K562 (cell line): ENCODE results near the gene CDIPT. TPM values are rescaled to one million over a fixed set of nuclear protein-coding genes. Genes with fewer than 3 reads are reported as not detected.
A peak's percentile ranks its signal among the peaks of the same experiment; 100 is the strongest.

ENCODE experiments used
- BCOR ChIP-seq: fragments of 450-650 bp; IDR thresholded peaks from 2 replicates; pipeline ENCODE4 v1.6.1; 2016
- EP400 ChIP-seq: fragments of 450-650 bp; IDR thresholded peaks from 2 replicates; pipeline ENCODE4 v1.6.1; 2017; ENCODE audit warnings: antibody characterized with exemption, mild to moderate bottlenecking, moderate library complexity
- ESRRA ChIP-seq: fragments of 450-650 bp; IDR thresholded peaks from 2 replicates; pipeline ENCODE4 v1.6.1; 2014; ENCODE audit warnings: low read depth, mild to moderate bottlenecking, moderate library complexity, borderline replicate concordance
- FOXK1 ChIP-seq: sonication (generic); formaldehyde crosslinking; IDR thresholded peaks from 2 replicates; pipeline ENCODE4 v1.8.0; 2022; ENCODE audit warnings: missing genetic modification reagents, mild to moderate bottlenecking, borderline replicate concordance
- HDGF ChIP-seq: fragments of 450-650 bp; IDR thresholded peaks from 2 replicates; pipeline ENCODE4 v1.6.1; 2016
- HMGN3 ChIP-seq: IDR thresholded peaks from 2 replicates; pipeline ENCODE4 v1.6.1; 2011; ENCODE audit warnings: borderline replicate concordance, low read depth, mild to moderate bottlenecking, mixed read lengths, low read length; ENCODE audit not compliant: insufficient read length; ENCODE audit errors: extremely low read depth
- MAX ChIP-seq: sonication (generic); formaldehyde crosslinking; IDR thresholded peaks from 2 replicates; pipeline ENCODE4 v1.9.0; 2022; ENCODE audit warnings: mild to moderate bottlenecking, missing genetic modification reagents
- MAZ ChIP-seq, 2 experiments: fragments of 450-650 bp in 1 of 2; sonication (generic) in 1 of 2; formaldehyde crosslinking; IDR thresholded peaks in 1 of 2; conservative IDR thresholded peaks in 1 of 2; 2 replicates each; pipeline versions ENCODE4 v1.4.0 to v1.5.0; 2020; ENCODE audit warnings: mild to moderate bottlenecking in 1 of 2, missing genetic modification reagents in 1 of 2
- MNT ChIP-seq, 2 experiments: fragments of 450-650 bp; conservative IDR thresholded peaks; 2 replicates each; pipeline ENCODE4 v1.6.1; 2017; ENCODE audit warnings: mild to moderate bottlenecking in 2 of 2, moderate library complexity in 2 of 2
- NFRKB ChIP-seq: fragments of 450-650 bp; IDR thresholded peaks from 2 replicates; pipeline ENCODE4 v1.6.1; 2016; ENCODE audit warnings: low read depth
- PHB2 ChIP-seq: fragments of 450-650 bp; IDR thresholded peaks from 2 replicates; pipeline ENCODE4 v1.6.1; 2017; ENCODE audit warnings: low read depth
- POLR2AphosphoS5 ChIP-seq: IDR thresholded peaks from 2 replicates; pipeline ENCODE4 v1.6.1; 2011; ENCODE audit warnings: mild to moderate bottlenecking, low read depth, low read length, moderate library complexity; ENCODE audit not compliant: control insufficient read depth, insufficient read depth
- RBFOX2 ChIP-seq: fragments of 200-400 bp; formaldehyde crosslinking; IDR thresholded peaks from 2 replicates; pipeline ENCODE4 v1.6.1; 2017; ENCODE audit warnings: low read depth, mild to moderate bottlenecking, low read length, moderate library complexity
- RBM14 ChIP-seq: fragments of 200-400 bp; formaldehyde crosslinking; IDR thresholded peaks from 2 replicates; pipeline ENCODE4 v1.6.1; 2018; ENCODE audit warnings: low read depth, mild to moderate bottlenecking, low read length, moderate library complexity, borderline replicate concordance; ENCODE audit not compliant: insufficient read depth
- SREBF1 ChIP-seq: fragments of 150-350 bp; IDR thresholded peaks from 2 replicates; pipeline ENCODE4 v1.6.1; 2014; ENCODE audit warnings: antibody characterized with exemption, low read depth, low read length, borderline replicate concordance
- ZNF274 ChIP-seq: IDR thresholded peaks from 2 replicates; pipeline ENCODE4 v1.6.1; 2011; ENCODE audit warnings: low read depth, mild to moderate bottlenecking, low read length, moderate library complexity, borderline replicate concordance
- ZNF561 ChIP-seq: fragments of 450-650 bp; formaldehyde crosslinking; conservative IDR thresholded peaks from 2 replicates; pipeline ENCODE4 v1.4.0; 2020; ENCODE audit warnings: mild to moderate bottlenecking, moderate library complexity
- ZZZ3 ChIP-seq: fragments of 450-650 bp; IDR thresholded peaks from 2 replicates; pipeline ENCODE4 v1.6.1; 2016; ENCODE audit warnings: antibody characterized with exemption, mild to moderate bottlenecking, moderate library complexity
- polyA plus RNA-seq, 8 experiments: library from polyadenylated mRNA; depleted of rRNA in 4 of 8; stranded (reverse) in 5 of 8; unstranded in 3 of 8; fragments of >200 nt; fragmentation: Nextera tagmentation in 2 of 8; fragmentation: Illumina TruSeq in 1 of 8; extraction: Ambion mirVana in 2 of 8; extraction: Trizol in 1 of 8; gene quantifications; 2 replicates each; pipeline versions ENCODE4 v1.2.1 to v1.2.3, GENCODE V29; 2011 to 2014; ENCODE audit warnings: inconsistent platforms in 1 of 8, missing spikeins in 1 of 8
- total RNA-seq, 7 experiments: library from RNA; depleted of rRNA in 6 of 7; stranded (reverse); fragments of >200 nt in 6 of 7; fragmentation: Illumina TruSeq in 2 of 7; extraction: Trizol in 2 of 7; gene quantifications; 2 replicates each; pipeline versions ENCODE4 v1.2.1 to v1.2.3, GENCODE V29; 2011 to 2021; ENCODE audit warnings: low replicate concordance in 1 of 7
- TF ChIP-seq, protein P1 (sequence below): sonication (generic); formaldehyde crosslinking; IDR thresholded peaks from 2 replicates; pipeline ENCODE4 v1.8.0; 2022; ENCODE audit warnings: missing genetic modification reagents, mild to moderate bottlenecking, moderate library complexity, borderline replicate concordance
- TF ChIP-seq, protein P2 (sequence below), 2 experiments: IDR thresholded peaks; 2 replicates each; pipeline ENCODE4 v1.6.1; 2011; ENCODE audit warnings: borderline replicate concordance in 1 of 2, control low read depth in 1 of 2, low read depth in 1 of 2, low read length in 1 of 2, mild to moderate bottlenecking in 1 of 2, mixed read lengths in 1 of 2, moderate library complexity in 1 of 2; ENCODE audit not compliant: insufficient read depth in 1 of 2, insufficient read length in 1 of 2, poor library complexity in 1 of 2, severe bottlenecking in 1 of 2; ENCODE audit errors: extremely low read depth in 1 of 2
- TF ChIP-seq, protein P3 (sequence below): sonication (generic); formaldehyde crosslinking; IDR thresholded peaks from 2 replicates; pipeline ENCODE4 v1.8.1; 2023; ENCODE audit warnings: mild to moderate bottlenecking, missing genetic modification reagents

The CDIPT gene
- total and polyA plus RNA-seq, 9 of the 15 experiments (the other 6 are each of a cell fraction or from before 2014, with no cell fraction given), result 1.3 to 37.0 (median 23.0) TPM

- TF ChIP-seq, protein P1, sequence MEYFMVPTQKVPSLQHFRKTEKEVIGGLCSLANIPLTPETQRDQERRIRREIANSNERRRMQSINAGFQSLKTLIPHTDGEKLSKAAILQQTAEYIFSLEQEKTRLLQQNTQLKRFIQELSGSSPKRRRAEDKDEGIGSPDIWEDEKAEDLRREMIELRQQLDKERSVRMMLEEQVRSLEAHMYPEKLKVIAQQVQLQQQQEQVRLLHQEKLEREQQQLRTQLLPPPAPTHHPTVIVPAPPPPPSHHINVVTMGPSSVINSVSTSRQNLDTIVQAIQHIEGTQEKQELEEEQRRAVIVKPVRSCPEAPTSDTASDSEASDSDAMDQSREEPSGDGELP (CRISPR knock-in tag), result peak; percentile 93
- TF ChIP-seq HDGF (no peak), EP400 (no peak; the same call in none of the 2 replicates), ZNF561 (CRISPR knock-in tag) (no peak), FOXK1 (CRISPR knock-in tag) (no peak), NFRKB (peak; percentile 40; the same call in 1 of the 2 replicates), ESRRA (peak; percentile 9), ZZZ3 (no peak), MAZ (CRISPR knock-in tag; conservative IDR thresholded peaks at IDR 0.05 in 1 of 2, IDR thresholded peaks at IDR 0.05 in 1 of 2) (peak; percentile 86 to 92), RBM14 (no peak), SREBF1 (peak; percentile 83), POLR2AphosphoS5 (no peak), ZNF274 (no peak), MAX (CRISPR knock-in tag) (no peak), PHB2 (peak; percentile 22; the same call in 1 of the 2 replicates), BCOR (0 out of 2 replicates have a peak, but pooled peaks have one; percentile 6), MNT (conservative IDR thresholded peaks at IDR 0.05) (peak; percentile 73 to 87), HMGN3 (peak; percentile 65), RBFOX2 (peak; percentile 71)
- TF ChIP-seq, protein P2, sequence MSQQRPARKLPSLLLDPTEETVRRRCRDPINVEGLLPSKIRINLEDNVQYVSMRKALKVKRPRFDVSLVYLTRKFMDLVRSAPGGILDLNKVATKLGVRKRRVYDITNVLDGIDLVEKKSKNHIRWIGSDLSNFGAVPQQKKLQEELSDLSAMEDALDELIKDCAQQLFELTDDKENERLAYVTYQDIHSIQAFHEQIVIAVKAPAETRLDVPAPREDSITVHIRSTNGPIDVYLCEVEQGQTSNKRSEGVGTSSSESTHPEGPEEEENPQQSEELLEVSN (IDR thresholded peaks at IDR 0.05; ENCODE audit: borderline replicate concordance in 1 of 2, extremely low read depth in 1 of 2, insufficient read depth in 1 of 2, insufficient read length in 1 of 2, low read depth in 1 of 2, low read length in 1 of 2, poor library complexity in 1 of 2, severe bottlenecking in 1 of 2), result peak in 1 of 2 experiments; percentile 41
- TF ChIP-seq, protein P3, sequence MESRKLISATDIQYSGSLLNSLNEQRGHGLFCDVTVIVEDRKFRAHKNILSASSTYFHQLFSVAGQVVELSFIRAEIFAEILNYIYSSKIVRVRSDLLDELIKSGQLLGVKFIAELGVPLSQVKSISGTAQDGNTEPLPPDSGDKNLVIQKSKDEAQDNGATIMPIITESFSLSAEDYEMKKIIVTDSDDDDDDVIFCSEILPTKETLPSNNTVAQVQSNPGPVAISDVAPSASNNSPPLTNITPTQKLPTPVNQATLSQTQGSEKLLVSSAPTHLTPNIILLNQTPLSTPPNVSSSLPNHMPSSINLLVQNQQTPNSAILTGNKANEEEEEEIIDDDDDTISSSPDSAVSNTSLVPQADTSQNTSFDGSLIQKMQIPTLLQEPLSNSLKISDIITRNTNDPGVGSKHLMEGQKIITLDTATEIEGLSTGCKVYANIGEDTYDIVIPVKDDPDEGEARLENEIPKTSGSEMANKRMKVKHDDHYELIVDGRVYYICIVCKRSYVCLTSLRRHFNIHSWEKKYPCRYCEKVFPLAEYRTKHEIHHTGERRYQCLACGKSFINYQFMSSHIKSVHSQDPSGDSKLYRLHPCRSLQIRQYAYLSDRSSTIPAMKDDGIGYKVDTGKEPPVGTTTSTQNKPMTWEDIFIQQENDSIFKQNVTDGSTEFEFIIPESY (CRISPR knock-in tag), result peak; percentile 8; the same call in 1 of the 2 replicates
These were observed at the start of gene CDIPT (continued) for GRCh38 chr16:29862884-29863668.
